HepG2 (cell line): ENCODE measurements around the gene HIVEP2. TPM values are rescaled to one million over a fixed set of nuclear protein-coding genes. Genes with fewer than 3 reads are reported as not detected.

Experiments used
- ARNTL ChIP-seq: sonication (generic); formaldehyde crosslinking; IDR thresholded peaks from 2 replicates; pipeline ENCODE4 v1.4.0; 2020; ENCODE audit warnings: mild to moderate bottlenecking, missing genetic modification reagents
- ATF2 ChIP-seq: sonication (generic); formaldehyde crosslinking; IDR thresholded peaks from 2 replicates; pipeline ENCODE4 v1.4.0; 2020; ENCODE audit warnings: missing genetic modification reagents
- BRCA1 ChIP-seq: sonication (generic); formaldehyde crosslinking; IDR thresholded peaks from 2 replicates; pipeline ENCODE4 v1.4.0; 2020; ENCODE audit warnings: missing genetic modification reagents
- GATAD1 ChIP-seq: IDR thresholded peaks from 2 replicates; pipeline ENCODE4 v1.6.1; 2016; ENCODE audit warnings: missing genetic modification reagents, missing compliant biosample characterization
- HMGXB4 ChIP-seq, 2 experiments: sonication (generic) in 1 of 2; formaldehyde crosslinking in 1 of 2; IDR thresholded peaks; 2 replicates each; pipeline versions ENCODE4 v1.4.0 to v1.6.1; 2018 to 2020; ENCODE audit warnings: missing genetic modification reagents in 2 of 2, borderline replicate concordance in 1 of 2, low read depth in 1 of 2, mild to moderate bottlenecking in 1 of 2, missing biosample characterization in 1 of 2
- HOMEZ ChIP-seq: IDR thresholded peaks from 2 replicates; pipeline ENCODE4 v1.6.1; 2016; ENCODE audit warnings: low read depth
- MNT ChIP-seq: fragments of 450-650 bp; IDR thresholded peaks from 2 replicates; pipeline ENCODE4 v1.6.1; 2016
- RAD51 ChIP-seq: fragments of 450-650 bp; IDR thresholded peaks from 2 replicates; pipeline ENCODE4 v1.6.1; 2016; ENCODE audit warnings: borderline replicate concordance
- ZBED4 ChIP-seq: sonication (generic); formaldehyde crosslinking; IDR thresholded peaks from 2 replicates; pipeline ENCODE4 v1.4.0; 2020; ENCODE audit warnings: missing genetic modification reagents, borderline replicate concordance
- ZBTB37 ChIP-seq: sonication (generic); formaldehyde crosslinking; IDR thresholded peaks from 2 replicates; pipeline ENCODE4 v1.4.0; 2020; ENCODE audit warnings: mild to moderate bottlenecking, missing genetic modification reagents
- ZBTB8A ChIP-seq: sonication (generic); formaldehyde crosslinking; IDR thresholded peaks from 2 replicates; pipeline ENCODE4 v1.4.0; 2020; ENCODE audit warnings: mild to moderate bottlenecking, low read depth, missing genetic modification reagents, borderline replicate concordance
- ZFP1 ChIP-seq: IDR thresholded peaks from 2 replicates; pipeline ENCODE4 v1.6.1; 2016
- ZNF34 ChIP-seq: sonication (generic); formaldehyde crosslinking; IDR thresholded peaks from 2 replicates; pipeline ENCODE4 v1.4.0; 2020; ENCODE audit warnings: mild to moderate bottlenecking, missing genetic modification reagents, borderline replicate concordance
- ZNF367 ChIP-seq: sonication (generic); formaldehyde crosslinking; IDR thresholded peaks from 2 replicates; pipeline ENCODE4 v1.4.0; 2020; ENCODE audit warnings: missing genetic modification reagents, borderline replicate concordance
- ZNF446 ChIP-seq: sonication (generic); formaldehyde crosslinking; IDR thresholded peaks from 2 replicates; pipeline ENCODE4 v1.5.0; 2020; ENCODE audit warnings: mild to moderate bottlenecking, missing genetic modification reagents
- ZNF678 ChIP-seq: sonication (generic); formaldehyde crosslinking; IDR thresholded peaks from 2 replicates; pipeline ENCODE4 v1.4.0; 2020; ENCODE audit warnings: mild to moderate bottlenecking, missing genetic modification reagents
- polyA plus RNA-seq, 8 experiments: library from polyadenylated mRNA; depleted of rRNA in 3 of 8; stranded (reverse) in 7 of 8; unstranded in 1 of 8; fragments of >200 nt; fragmentation: Illumina TruSeq in 4 of 8; extraction: Trizol in 4 of 8; gene quantifications; 2 replicates each; pipeline versions ENCODE4 v1.2.1 to v1.2.3, GENCODE V29; 2011 to 2016; ENCODE audit warnings: low read depth in 4 of 8, missing spikeins in 1 of 8, mixed read lengths in 1 of 8; ENCODE audit not compliant: insufficient read depth in 1 of 8
- total RNA-seq, 5 experiments: library from RNA; depleted of rRNA; stranded (reverse); fragments of >200 nt; fragmentation: Illumina TruSeq; extraction: Trizol; gene quantifications; 2 replicates each; pipeline ENCODE4 v1.2.3, GENCODE V29; 2016; ENCODE audit warnings: low read depth in 1 of 5

HIVEP2 gene
- total and polyA plus RNA-seq, 2 of the 13 experiments (the other 11 are each of a cell fraction or from before 2014, with no cell fraction given) = 3.4 to 12.9 TPM

GRCh38 chr6:142946924-142947713 lies 2.1 kb upstream of the HIVEP2 start (continued):
- TF ChIP-seq ZNF367 (CRISPR knock-in tag) (no peak), ZBTB37 (CRISPR knock-in tag) (no peak), MNT (no peak), ZNF34 (CRISPR knock-in tag) (peak; percentile 53; the same call in 1 of the 2 replicates), ARNTL (CRISPR knock-in tag) (no peak), HMGXB4 (CRISPR knock-in tag; IDR thresholded peaks at IDR 0.05; ENCODE audit: borderline replicate concordance in 1 of 2, low read depth in 1 of 2) (no peak; a peak in 1 of 4 replicates), GATAD1 (0 out of 2 replicates have a peak, but pooled peaks have one; percentile 24), ZNF446 (no peak; the same call in 1 of the 2 replicates), ZBTB8A (peak; percentile 77; the same call in 1 of the 2 replicates), ZFP1 (CRISPR knock-in tag) (no peak), ZBED4 (CRISPR knock-in tag) (no peak; the same call in 1 of the 2 replicates), ATF2 (CRISPR knock-in tag) (no peak), HOMEZ (0 out of 2 replicates have a peak, but pooled peaks have one; percentile 9), BRCA1 (no peak), ZNF678 (CRISPR knock-in tag) (peak; percentile 70; the same call in 1 of the 2 replicates), RAD51 (no peak)
